Gastroesophageal sphincter (tissue), 3 donors: ENCODE measurements around the gene NAA20.

Source experiments
- POLR2A ChIP-seq, 2 donors: fragments of 450-650 bp; IDR thresholded peaks; one replicate each; pipeline ENCODE4 v1.6.1; 2017; ENCODE audit warnings: antibody characterized with exemption in 2 of 2, mild to moderate bottlenecking in 2 of 2, moderate library complexity in 1 of 2
- POLR2AphosphoS5 ChIP-seq: sonication (generic); formaldehyde crosslinking; IDR thresholded peaks from one replicate; pipeline ENCODE4 v1.6.1; 2017; ENCODE audit warnings: antibody characterized with exemption
- TF ChIP-seq, protein P1 (sequence below), 4 experiments: fragments of 200-600 bp in 2 of 4; fragments of 450-650 bp in 2 of 4; sonication (generic) in 1 of 4; IDR thresholded peaks; one replicate each; pipeline ENCODE4 v1.5.1; 2017 to 2019; ENCODE audit warnings: antibody characterized with exemption in 4 of 4, mild to moderate bottlenecking in 2 of 4, moderate library complexity in 2 of 4

DNA sequence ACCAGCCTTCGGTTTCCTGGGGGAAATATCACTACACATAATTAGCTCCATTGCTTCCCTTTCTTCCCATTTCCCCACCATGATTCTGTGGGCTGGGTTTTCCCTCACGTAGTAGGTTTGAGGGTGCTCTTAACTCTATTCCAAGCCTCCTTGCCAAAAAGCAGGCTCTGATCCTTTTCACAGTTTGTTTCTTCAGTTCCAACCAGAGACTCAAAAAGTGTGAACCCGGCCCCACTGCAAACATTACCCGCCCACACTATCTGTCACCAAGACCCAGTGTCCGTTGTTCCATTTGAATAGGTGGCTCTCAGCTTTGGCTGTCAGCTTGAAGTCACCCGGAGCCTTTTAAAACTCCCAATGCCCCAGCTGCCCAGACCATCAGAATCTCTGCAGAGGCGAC, 11.8 kb upstream of the NAA20 start:
- TF ChIP-seq, protein P1, sequence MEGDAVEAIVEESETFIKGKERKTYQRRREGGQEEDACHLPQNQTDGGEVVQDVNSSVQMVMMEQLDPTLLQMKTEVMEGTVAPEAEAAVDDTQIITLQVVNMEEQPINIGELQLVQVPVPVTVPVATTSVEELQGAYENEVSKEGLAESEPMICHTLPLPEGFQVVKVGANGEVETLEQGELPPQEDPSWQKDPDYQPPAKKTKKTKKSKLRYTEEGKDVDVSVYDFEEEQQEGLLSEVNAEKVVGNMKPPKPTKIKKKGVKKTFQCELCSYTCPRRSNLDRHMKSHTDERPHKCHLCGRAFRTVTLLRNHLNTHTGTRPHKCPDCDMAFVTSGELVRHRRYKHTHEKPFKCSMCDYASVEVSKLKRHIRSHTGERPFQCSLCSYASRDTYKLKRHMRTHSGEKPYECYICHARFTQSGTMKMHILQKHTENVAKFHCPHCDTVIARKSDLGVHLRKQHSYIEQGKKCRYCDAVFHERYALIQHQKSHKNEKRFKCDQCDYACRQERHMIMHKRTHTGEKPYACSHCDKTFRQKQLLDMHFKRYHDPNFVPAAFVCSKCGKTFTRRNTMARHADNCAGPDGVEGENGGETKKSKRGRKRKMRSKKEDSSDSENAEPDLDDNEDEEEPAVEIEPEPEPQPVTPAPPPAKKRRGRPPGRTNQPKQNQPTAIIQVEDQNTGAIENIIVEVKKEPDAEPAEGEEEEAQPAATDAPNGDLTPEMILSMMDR (IDR thresholded peaks at IDR 0.05), result no peak
- TF ChIP-seq POLR2A (IDR thresholded peaks at IDR 0.05) (no peak), POLR2AphosphoS5 (no peak)
